NCI-H510A treated with DMSO at 0.1 percent for 48 hours (cell line): ENCODE results near the gene PGM3.
"Not testable (repeated sequence)": the region's sequence is repeated elsewhere in the genome, so short reads cannot be mapped to it uniquely, and the experiment has no call there.

Experiments used
- DNase-seq: peaks from one replicate; lab custom pipeline; 2025; lab: John Stamatoyannopoulos, UW

The PGM3 gene

GRCh38 chr6:83192871-83193746, at the start of gene PGM3, which contains the start of gene RWDD2A:
TSS of gene PGM3 (minus strand) at chr6:83193265. CDS start at chr6:83191012, 2,253 bp downstream.
TSS of gene RWDD2A (plus strand) at chr6:83193357. CDS start at chr6:83194452, 1,095 bp downstream.
- peak; percentile 39 for DNase-seq

- no peak for DNase-seq
Observed at GRCh38 chr6:83231146-83231545, 38.1 kb upstream of the PGM3 start.

GRCh38 chr6:83226517-83226916, 33.5 kb upstream of the PGM3 start:
- no peak for DNase-seq

GRCh38 chr6:83221889-83222479, 28.9 kb upstream of the PGM3 start:
- peak; percentile 24 for DNase-seq

- DNase-seq: no peak
Observed at GRCh38 chr6:83221276-83221675, 28.2 kb upstream of the PGM3 start.

- no peak for DNase-seq
Observed at GRCh38 chr6:83220121-83220520, 27.1 kb upstream of the PGM3 start.

GRCh38 chr6:83218646-83219045, 25.6 kb upstream of the PGM3 start:
- DNase-seq: no peak

GRCh38 chr6:83216806-83217205, 23.7 kb upstream of the PGM3 start:
- DNase-seq: no peak

- peak; percentile 10 for DNase-seq
Observed at GRCh38 chr6:83215131-83216047, 22.3 kb upstream of the PGM3 start.

- no peak for DNase-seq
Observed at GRCh38 chr6:83202031-83202430, 9.0 kb upstream of the PGM3 start.

GRCh38 chr6:83199863-83200225, 6.8 kb upstream of the PGM3 start:
- DNase-seq: no peak

- no peak for DNase-seq
Observed at GRCh38 chr6:83199173-83199862, 6.3 kb upstream of the PGM3 start.

GRCh38 chr6:83198486-83199172, 5.6 kb upstream of the PGM3 start:
- no peak for DNase-seq

- DNase-seq: peak; percentile 14
Observed at GRCh38 chr6:83193747-83194566, 892 bp upstream of the PGM3 start.

GRCh38 chr6:83192456-83192855, 609 bp downstream of the PGM3 start:
- DNase-seq: no peak

- DNase-seq: not testable (repeated sequence)
Observed at GRCh38 chr6:83191974-83192373, 1.1 kb downstream of the PGM3 start.

GRCh38 chr6:83190626-83191025, 2.4 kb downstream of the PGM3 start:
- DNase-seq: no peak

- DNase-seq: no peak
Observed at GRCh38 chr6:83188501-83188900, 4.6 kb downstream of the PGM3 start.

GRCh38 chr6:83185096-83185495, 8.0 kb downstream of the PGM3 start:
- no peak for DNase-seq
